GM18951 (cell line): ENCODE results near the gene KCNQ1.

Experiments
- POLR2A ChIP-seq: IDR thresholded peaks from 4 replicates; pipeline ENCODE4 v1.6.1; 2011; ENCODE audit warnings: mild to moderate bottlenecking; ENCODE audit not compliant: insufficient read length, insufficient read depth; ENCODE audit errors: extremely low read depth
- in situ Hi-C: fragments of 300-500 bp; cut with MboI; formaldehyde crosslinking; loops from one replicate; pipeline ENCODE4 v1.12.0; 2022; ENCODE audit warnings: low sequenced_read_pairs, mixed read lengths, inconsistent platforms; ENCODE audit not compliant: unreplicated experiment

KCNQ1 gene

GRCh38 chr11:2732940-2733628 lies 288.3 kb downstream of the KCNQ1 start:
- TF ChIP-seq POLR2A: no peak
- in situ Hi-C loops: no loop called here

- in situ Hi-C loops: no loop called here
- TF ChIP-seq POLR2A: no peak
These were observed 289.6 kb downstream of the KCNQ1 start for GRCh38 chr11:2734181-2735052.

GRCh38 chr11:2735053-2735589 lies 290.3 kb downstream of the KCNQ1 start:
- TF ChIP-seq POLR2A: no peak
- in situ Hi-C loops: no loop called here

- in situ Hi-C loops: no loop called here
- no peak for TF ChIP-seq POLR2A
These were observed 291.9 kb downstream of the KCNQ1 start for GRCh38 chr11:2736577-2737225.

- in situ Hi-C loops: no loop called here
- no peak for TF ChIP-seq POLR2A
These were observed 292.4 kb downstream of the KCNQ1 start for GRCh38 chr11:2737226-2737590.

GRCh38 chr11:2737866-2738265 lies 293.1 kb downstream of the KCNQ1 start:
- in situ Hi-C loops: no loop called here
- no peak for TF ChIP-seq POLR2A

- no peak for TF ChIP-seq POLR2A
- in situ Hi-C loops: no loop called here
These were observed 294.0 kb downstream of the KCNQ1 start for GRCh38 chr11:2738551-2739431.

GRCh38 chr11:2739531-2740274 lies 294.9 kb downstream of the KCNQ1 start:
- in situ Hi-C loops: no loop called here
- no peak for TF ChIP-seq POLR2A

- TF ChIP-seq POLR2A: no peak
- in situ Hi-C loops: no loop called here
These were observed 295.6 kb downstream of the KCNQ1 start for GRCh38 chr11:2740275-2740940.

GRCh38 chr11:2741006-2741376 lies 296.2 kb downstream of the KCNQ1 start:
- in situ Hi-C loops: no loop called here
- no peak for TF ChIP-seq POLR2A

- no peak for TF ChIP-seq POLR2A
- in situ Hi-C loops: no loop called here
These were observed 296.7 kb downstream of the KCNQ1 start for GRCh38 chr11:2741377-2742131.
